ENCODE results near the gene STXBP6.

The STXBP6 gene

GRCh38 chr14:24857277-24857676, 192.7 kb downstream of the STXBP6 start:
- no peaks in the 10 kb centered on the region; the same call in 1 of the 2 replicates for H3K9me3 ChIP-seq
- no peak for DNase-seq (ENCODE audit: low spot score in 2 of 2)
- H3K4me3 ChIP-seq, result no peak overlapping the region
- in situ Hi-C loops (cut with MboI; ENCODE audit: low sequenced_read_pairs), result no loop called here
- H3K4me1 ChIP-seq, result no peaks in the 10 kb centered on the region
- H3K27me3 ChIP-seq (ENCODE audit: low read depth), result no peaks in the 10 kb centered on the region
- H3K36me3 ChIP-seq (replicated peaks), result no peaks in the 10 kb centered on the region

DNA sequence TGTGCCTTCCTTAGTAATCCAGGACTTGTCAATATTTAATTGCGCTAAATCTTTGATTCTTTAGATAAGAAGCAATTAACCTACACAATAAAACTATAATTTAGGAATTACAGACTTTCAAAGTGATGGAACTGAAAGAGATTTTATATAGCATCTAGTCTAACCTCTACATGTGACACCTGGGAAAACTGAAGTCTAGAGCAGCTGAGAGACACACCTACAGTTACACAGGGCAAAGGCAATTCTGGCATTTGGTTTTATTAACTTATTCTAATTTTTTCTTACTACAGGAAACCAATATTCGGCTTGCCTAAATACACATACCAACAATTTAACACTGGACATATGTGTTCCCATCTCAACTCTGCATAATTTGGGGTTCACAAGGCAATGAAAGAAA, 196.5 kb downstream of the STXBP6 start:
- Histone ChIP-seq H3K36me3 (replicated peaks) (no peaks in the 10 kb centered on the region), H3K27me3 (ENCODE audit: low read depth) (no peaks in the 10 kb centered on the region), H3K9me3 (no peaks in the 10 kb centered on the region), H3K4me1 (no peaks in the 10 kb centered on the region), H3K4me3 (no peak overlapping the region)
- in situ Hi-C loops (cut with MboI; ENCODE audit: low sequenced_read_pairs), result no loop called here
- no peak for DNase-seq (ENCODE audit: low spot score in 2 of 2)

DNA sequence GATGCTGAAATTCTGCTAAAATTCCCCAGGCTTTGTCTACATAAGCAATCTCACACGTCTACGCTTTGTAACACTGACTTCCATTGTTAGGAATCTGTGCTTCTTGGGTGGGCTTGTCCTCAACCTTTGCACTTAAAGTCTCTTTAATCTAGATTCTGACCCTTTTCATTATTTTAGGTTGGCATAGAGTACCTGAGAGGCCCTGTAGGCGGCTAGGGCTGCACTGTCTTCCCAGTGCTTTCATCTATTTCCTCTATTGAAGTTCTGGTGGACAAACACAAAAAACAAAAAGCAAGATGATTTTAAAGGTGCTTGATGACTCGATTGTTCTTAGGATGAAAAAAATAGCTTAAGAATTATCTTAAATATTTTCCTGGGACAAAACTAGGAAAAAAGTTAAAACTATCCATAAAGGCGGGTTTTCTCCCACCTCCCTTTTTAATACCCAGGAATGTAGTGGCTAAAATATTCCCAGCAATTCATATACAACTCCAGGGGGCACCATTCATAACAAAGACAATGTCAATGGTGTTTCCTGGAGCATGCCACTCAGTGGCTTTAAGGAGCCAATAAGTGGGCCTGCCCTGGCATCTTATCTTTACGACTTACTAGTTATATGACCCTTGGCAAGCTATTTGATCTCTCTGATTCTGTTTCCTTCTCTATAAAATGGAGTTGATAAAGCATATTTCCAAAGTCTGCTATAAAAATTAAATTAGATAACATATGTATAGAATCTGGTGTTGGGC, 197.5 kb downstream of the STXBP6 start:
- Histone ChIP-seq H3K36me3 (replicated peaks) (no peaks in the 10 kb centered on the region), H3K4me3 (no peak overlapping the region), H3K27me3 (ENCODE audit: low read depth) (no peaks in the 10 kb centered on the region), H3K9me3 (no peaks in the 10 kb centered on the region), H3K4me1 (no peaks in the 10 kb centered on the region)
- in situ Hi-C loops (cut with MboI; ENCODE audit: low sequenced_read_pairs), result no loop called here
- no peak for DNase-seq (ENCODE audit: low spot score in 2 of 2)

GRCh38 chr14:24851837-24852236, 198.1 kb downstream of the STXBP6 start:
- no peak overlapping the region for H3K4me3 ChIP-seq
- H3K4me1 ChIP-seq, result no peaks in the 10 kb centered on the region
- in situ Hi-C loops (cut with MboI; ENCODE audit: low sequenced_read_pairs), result no loop called here
- H3K27me3 ChIP-seq (ENCODE audit: low read depth), result no peaks in the 10 kb centered on the region
- H3K36me3 ChIP-seq (replicated peaks), result no peaks in the 10 kb centered on the region
- no peaks in the 10 kb centered on the region for H3K9me3 ChIP-seq
- no peak for DNase-seq (ENCODE audit: low spot score in 2 of 2)

DNA sequence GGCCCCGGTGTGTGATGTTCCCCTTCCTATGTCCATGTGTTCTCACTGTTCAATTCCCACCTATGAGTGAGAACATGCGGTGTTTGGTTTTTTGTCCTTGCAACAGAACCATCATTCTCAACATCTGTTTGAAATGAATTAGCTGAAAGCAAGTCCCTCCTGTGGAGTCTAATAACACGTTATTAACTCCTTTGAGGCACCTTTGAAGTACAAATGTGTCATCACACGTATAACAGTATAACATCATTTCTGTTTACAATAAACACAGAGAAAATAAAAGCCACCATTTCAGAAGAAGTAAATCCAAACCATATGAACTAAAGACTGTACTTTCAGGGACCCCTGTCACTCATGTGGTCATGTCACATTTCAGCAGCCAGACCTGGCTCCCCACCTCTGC, 198.5 kb downstream of the STXBP6 start:
- Histone ChIP-seq H3K4me3 (no peak overlapping the region), H3K4me1 (no peaks in the 10 kb centered on the region), H3K36me3 (replicated peaks) (no peaks in the 10 kb centered on the region), H3K9me3 (no peaks in the 10 kb centered on the region), H3K27me3 (ENCODE audit: low read depth) (no peaks in the 10 kb centered on the region)
- in situ Hi-C loops (cut with MboI; ENCODE audit: low sequenced_read_pairs), result no loop called here
- DNase-seq (ENCODE audit: low spot score in 2 of 2), result no peak

- in situ Hi-C loops (cut with MboI; ENCODE audit: low sequenced_read_pairs), result no loop called here
- no peaks in the 10 kb centered on the region for H3K9me3 ChIP-seq
- no peaks in the 10 kb centered on the region for H3K36me3 ChIP-seq (replicated peaks)
- H3K4me1 ChIP-seq, result no peaks in the 10 kb centered on the region
- DNase-seq (ENCODE audit: low spot score in 2 of 2), result no peak
- no peaks in the 10 kb centered on the region for H3K27me3 ChIP-seq (ENCODE audit: low read depth)
- no peak overlapping the region for H3K4me3 ChIP-seq
These were observed 199.9 kb downstream of the STXBP6 start for GRCh38 chr14:24850072-24850471.

DNA sequence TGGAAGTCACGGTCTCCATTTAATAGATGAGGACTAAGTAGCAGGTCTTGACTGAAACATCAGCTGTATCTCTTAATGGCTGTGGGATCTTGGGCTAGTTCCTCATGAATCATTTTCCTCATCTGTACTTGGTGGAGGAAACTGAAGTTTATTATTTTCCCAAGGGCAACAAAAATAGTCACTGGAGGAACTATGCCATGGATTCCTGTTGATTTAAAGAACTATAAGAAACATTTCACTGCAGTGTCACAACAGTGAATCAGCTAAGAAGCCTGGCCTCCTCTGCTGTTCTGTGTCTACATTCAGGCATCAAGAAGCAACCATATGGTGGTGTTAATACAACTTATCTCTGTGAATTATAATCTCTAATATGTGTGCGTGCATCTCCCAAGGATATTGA, 200.5 kb downstream of the STXBP6 start:
- H3K9me3 ChIP-seq, result no peaks in the 10 kb centered on the region
- no peaks in the 10 kb centered on the region for H3K36me3 ChIP-seq (replicated peaks)
- no peaks in the 10 kb centered on the region for H3K4me1 ChIP-seq
- H3K27me3 ChIP-seq (ENCODE audit: low read depth), result no peaks in the 10 kb centered on the region
- DNase-seq (ENCODE audit: low spot score in 2 of 2), result no peak
- H3K4me3 ChIP-seq, result no peak overlapping the region
- in situ Hi-C loops (cut with MboI; ENCODE audit: low sequenced_read_pairs), result no loop called here

DNA sequence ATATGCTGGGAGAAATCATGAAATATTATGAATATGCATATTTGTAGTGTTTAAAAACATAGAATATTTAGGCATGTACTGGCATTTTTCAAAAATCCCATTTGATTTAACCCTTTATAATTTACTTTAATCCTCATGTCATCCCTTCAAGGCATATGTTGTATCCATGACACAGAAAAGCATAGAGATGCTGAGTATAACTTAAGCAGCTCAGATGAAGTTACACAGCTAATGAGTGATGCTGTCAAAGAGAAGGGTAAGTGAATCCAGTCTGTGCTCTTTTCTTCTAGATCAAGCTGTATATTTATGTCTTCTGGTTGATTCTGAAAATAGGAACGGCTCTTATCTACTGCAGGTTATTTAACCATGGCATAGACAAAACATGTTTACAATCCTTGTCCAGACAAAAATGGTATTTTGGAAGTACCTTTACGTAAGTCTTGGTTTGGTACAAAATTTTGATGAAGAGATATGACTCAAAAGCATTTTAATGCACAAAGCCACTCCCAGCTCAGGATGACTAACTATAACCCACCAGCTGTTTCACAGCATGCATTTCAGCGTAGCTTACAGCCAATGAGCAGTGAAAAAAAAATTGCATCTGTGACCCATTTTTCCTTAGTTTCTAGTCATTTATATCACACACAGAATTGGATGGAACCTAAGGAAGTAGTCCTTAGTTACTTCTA, 201.7 kb downstream of the STXBP6 start:
- in situ Hi-C loops (cut with MboI; ENCODE audit: low sequenced_read_pairs), result no loop called here
- Histone ChIP-seq H3K36me3 (replicated peaks) (no peaks in the 10 kb centered on the region), H3K4me1 (no peaks in the 10 kb centered on the region), H3K4me3 (no peak overlapping the region), H3K27me3 (ENCODE audit: low read depth) (no peaks in the 10 kb centered on the region), H3K9me3 (no peaks in the 10 kb centered on the region)
- no peak for DNase-seq (ENCODE audit: low spot score in 2 of 2)

DNA sequence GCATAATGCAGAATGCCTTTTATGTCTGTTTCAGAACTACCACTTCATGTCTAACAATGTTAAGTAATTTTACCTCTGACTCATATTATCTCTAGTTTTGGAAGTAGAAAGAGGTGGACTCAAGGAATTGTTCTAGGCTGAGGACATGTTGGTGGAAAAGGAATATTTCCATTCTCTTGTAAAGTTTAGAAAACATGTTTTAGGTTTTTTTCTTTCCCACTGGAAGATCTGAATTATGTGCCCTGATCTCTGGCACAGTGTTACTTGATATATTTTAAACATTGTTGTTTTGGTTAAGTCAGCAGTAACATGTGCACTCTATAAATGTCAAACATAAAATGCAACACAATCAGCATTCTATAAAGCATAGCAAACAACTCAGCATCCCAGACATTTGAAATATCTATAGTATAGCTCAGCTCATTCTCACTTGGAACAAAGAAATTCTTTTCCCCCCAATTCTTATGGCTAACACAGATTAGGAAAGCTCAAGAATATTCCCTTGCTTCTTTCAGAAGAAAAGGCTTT, 202.3 kb downstream of the STXBP6 start:
- H3K4me1 ChIP-seq, result no peaks in the 10 kb centered on the region
- in situ Hi-C loops (cut with MboI; ENCODE audit: low sequenced_read_pairs), result no loop called here
- no peaks in the 10 kb centered on the region for H3K36me3 ChIP-seq (replicated peaks)
- no peaks in the 10 kb centered on the region for H3K9me3 ChIP-seq
- no peak overlapping the region for H3K4me3 ChIP-seq
- no peaks in the 10 kb centered on the region for H3K27me3 ChIP-seq (ENCODE audit: low read depth)
- no peak for DNase-seq (ENCODE audit: low spot score in 2 of 2)

GRCh38 chr14:24846261-24846660, 203.7 kb downstream of the STXBP6 start:
- Histone ChIP-seq H3K4me1 (no peaks in the 10 kb centered on the region), H3K4me3 (no peak overlapping the region), H3K36me3 (replicated peaks) (no peaks in the 10 kb centered on the region), H3K9me3 (no peaks in the 10 kb centered on the region), H3K27me3 (ENCODE audit: low read depth) (no peaks in the 10 kb centered on the region)
- DNase-seq (ENCODE audit: low spot score in 2 of 2), result no peak
- in situ Hi-C loops (cut with MboI; ENCODE audit: low sequenced_read_pairs), result no loop called here

- no peak overlapping the region for H3K4me3 ChIP-seq
- no peaks in the 10 kb centered on the region for H3K36me3 ChIP-seq (replicated peaks)
- H3K27me3 ChIP-seq (ENCODE audit: low read depth), result no peaks in the 10 kb centered on the region
- DNase-seq (ENCODE audit: low spot score in 2 of 2), result no peak
- in situ Hi-C loops (cut with MboI; ENCODE audit: low sequenced_read_pairs), result no loop called here
- H3K4me1 ChIP-seq, result no peaks in the 10 kb centered on the region
- no peaks in the 10 kb centered on the region for H3K9me3 ChIP-seq
These were observed 204.1 kb downstream of the STXBP6 start for GRCh38 chr14:24845851-24846250.

- no peak for DNase-seq (ENCODE audit: low spot score in 2 of 2)
These were observed 205.9 kb downstream of the STXBP6 start for GRCh38 chr14:24844011-24844410.

DNA sequence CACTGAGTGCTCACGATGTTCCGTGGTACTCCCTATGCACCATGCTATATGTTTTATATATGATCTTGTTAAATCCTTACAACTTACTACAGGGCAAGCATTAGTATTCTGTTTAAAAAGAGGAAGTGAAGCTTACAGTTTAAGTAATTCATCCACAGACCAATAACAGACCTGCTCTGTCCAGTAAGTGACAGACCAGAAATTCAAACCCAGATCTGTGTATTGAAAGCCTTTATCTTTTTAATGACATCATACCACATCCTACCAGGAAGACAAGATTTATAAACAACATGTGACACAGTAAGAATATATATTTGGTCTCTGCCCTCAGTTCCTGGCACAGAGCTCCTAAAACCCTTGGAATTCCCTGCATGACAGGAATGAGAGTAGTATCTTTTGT, 206.5 kb downstream of the STXBP6 start:
- H3K36me3 ChIP-seq (replicated peaks), result no peaks in the 10 kb centered on the region
- no peak overlapping the region for H3K4me3 ChIP-seq
- H3K27me3 ChIP-seq (ENCODE audit: low read depth), result no peaks in the 10 kb centered on the region
- H3K9me3 ChIP-seq, result no peaks in the 10 kb centered on the region
- in situ Hi-C loops (cut with MboI; ENCODE audit: low sequenced_read_pairs), result no loop called here
- DNase-seq (ENCODE audit: low spot score in 2 of 2), result no peak
- H3K4me1 ChIP-seq, result no peaks in the 10 kb centered on the region

More at GRCh38 chr14:24844011-24844410, 205.9 kb downstream of the STXBP6 start:
- Histone ChIP-seq H3K4me3 (no peak overlapping the region), H3K27me3 (ENCODE audit: low read depth) (no peaks in the 10 kb centered on the region), H3K9me3 (no peaks in the 10 kb centered on the region), H3K4me1 (no peaks in the 10 kb centered on the region), H3K36me3 (replicated peaks) (no peaks in the 10 kb centered on the region)
- in situ Hi-C loops (cut with MboI; ENCODE audit: low sequenced_read_pairs), result no loop called here

- no peaks in the 10 kb centered on the region for H3K36me3 ChIP-seq (replicated peaks)
- DNase-seq (ENCODE audit: low spot score in 2 of 2), result no peak
- H3K4me1 ChIP-seq, result no peaks in the 10 kb centered on the region
- no peaks in the 10 kb centered on the region for H3K9me3 ChIP-seq
- H3K27me3 ChIP-seq (ENCODE audit: low read depth), result no peaks in the 10 kb centered on the region
- H3K4me3 ChIP-seq, result no peak overlapping the region
- in situ Hi-C loops (cut with MboI; ENCODE audit: low sequenced_read_pairs), result no loop called here
These were observed 209.6 kb downstream of the STXBP6 start for GRCh38 chr14:24840204-24840893.
